Tibial artery (tissue), 4 donors: ENCODE measurements around the gene FXYD4.
A peak's percentile ranks its signal among the peaks of the same experiment; 100 is the strongest.
"Not testable (repeated sequence)": the region's sequence is repeated elsewhere in the genome, so short reads cannot be mapped to it uniquely, and the experiment has no call there.

Experiments
- DNase-seq, 2 donors: peaks; one replicate each; pipeline ENCODE4 v3.0.0-alpha.2; 2019
- H3K27ac ChIP-seq, 2 donors: fragments of 200-600 bp; sonication (generic) in 1 of 2; 1 replicate in 1 of 2; 2 replicates in 1 of 2; pipeline ENCODE4 v1.5.1; 2018 to 2019; ENCODE audit warnings: mild to moderate bottlenecking in 1 of 2
- H3K27me3 ChIP-seq, 2 donors: fragments of 200-600 bp; sonication (generic) in 1 of 2; one replicate each; pipeline versions ENCODE4 v1.5.1 to v1.6.0; 2016 to 2019
- H3K36me3 ChIP-seq, 3 donors: fragments of 200-600 bp; sonication (generic) in 2 of 3; one replicate each; pipeline ENCODE4 v1.5.1; 2016 to 2019; ENCODE audit warnings: mild to moderate bottlenecking in 2 of 3
- H3K4me1 ChIP-seq, 4 donors: fragments of 200-600 bp; sonication (generic) in 2 of 4; 1 replicate in 3 of 4; 2 replicates in 1 of 4; pipeline ENCODE4 v1.5.1; 2016 to 2019
- H3K4me3 ChIP-seq, 2 donors: fragments of 200-600 bp; sonication (generic) in 1 of 2; 1 replicate in 1 of 2; 2 replicates in 1 of 2; pipeline ENCODE4 v1.5.1; 2018 to 2019; ENCODE audit warnings: mild to moderate bottlenecking in 2 of 2
- H3K9me3 ChIP-seq, 3 donors: fragments of 200-600 bp; sonication (generic) in 1 of 3; one replicate each; pipeline ENCODE4 v1.5.1; 2016 to 2019
- intact Hi-C: fragments of 100-400 bp; cut with DNase I; formaldehyde crosslinking; loops from one replicate; pipeline ENCODE4 v1.15.0; 2023; ENCODE audit warnings: low total_unique reads
- TF ChIP-seq, protein P1 (sequence below), 2 experiments: fragments of 200-600 bp in 1 of 2; fragments of 450-650 bp in 1 of 2; IDR thresholded peaks; one replicate each; pipeline ENCODE4 v1.5.1; 2017 to 2019; ENCODE audit warnings: antibody characterized with exemption in 2 of 2, mild to moderate bottlenecking in 1 of 2, moderate library complexity in 1 of 2

The FXYD4 gene

DNA sequence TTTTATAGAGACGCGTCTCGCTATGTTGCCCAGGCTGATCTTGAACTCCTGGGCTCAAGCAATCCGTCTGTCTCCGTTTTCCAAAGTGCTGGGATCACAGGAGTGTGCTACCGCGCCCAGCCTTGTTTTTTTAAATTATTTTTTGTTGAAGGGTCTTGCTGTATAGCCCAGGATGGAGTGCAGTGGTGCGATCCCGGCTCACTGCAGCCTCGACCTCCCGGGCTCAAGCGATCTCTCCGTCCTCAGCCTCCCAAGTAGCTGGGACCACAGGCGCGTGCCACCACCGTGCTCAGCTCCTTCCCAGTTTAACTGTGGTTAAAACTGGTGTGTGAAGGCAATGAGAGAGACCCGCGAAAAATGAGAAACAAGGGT, 48.5 kb downstream of the FXYD4 start:
- no peaks in the 10 kb centered on the region for H3K9me3 ChIP-seq
- H3K27me3 ChIP-seq = no peaks in the 10 kb centered on the region
- TF ChIP-seq, protein P1, sequence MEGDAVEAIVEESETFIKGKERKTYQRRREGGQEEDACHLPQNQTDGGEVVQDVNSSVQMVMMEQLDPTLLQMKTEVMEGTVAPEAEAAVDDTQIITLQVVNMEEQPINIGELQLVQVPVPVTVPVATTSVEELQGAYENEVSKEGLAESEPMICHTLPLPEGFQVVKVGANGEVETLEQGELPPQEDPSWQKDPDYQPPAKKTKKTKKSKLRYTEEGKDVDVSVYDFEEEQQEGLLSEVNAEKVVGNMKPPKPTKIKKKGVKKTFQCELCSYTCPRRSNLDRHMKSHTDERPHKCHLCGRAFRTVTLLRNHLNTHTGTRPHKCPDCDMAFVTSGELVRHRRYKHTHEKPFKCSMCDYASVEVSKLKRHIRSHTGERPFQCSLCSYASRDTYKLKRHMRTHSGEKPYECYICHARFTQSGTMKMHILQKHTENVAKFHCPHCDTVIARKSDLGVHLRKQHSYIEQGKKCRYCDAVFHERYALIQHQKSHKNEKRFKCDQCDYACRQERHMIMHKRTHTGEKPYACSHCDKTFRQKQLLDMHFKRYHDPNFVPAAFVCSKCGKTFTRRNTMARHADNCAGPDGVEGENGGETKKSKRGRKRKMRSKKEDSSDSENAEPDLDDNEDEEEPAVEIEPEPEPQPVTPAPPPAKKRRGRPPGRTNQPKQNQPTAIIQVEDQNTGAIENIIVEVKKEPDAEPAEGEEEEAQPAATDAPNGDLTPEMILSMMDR (IDR thresholded peaks at IDR 0.05) = no peak
- H3K4me1 ChIP-seq = peaks cover 0 to 15% (median 5%) of the 10 kb centered on the region in 4 donors
- DNase-seq = no peak
- H3K27ac ChIP-seq = peak overlapping the region; percentile 97 to 98
- H3K4me3 ChIP-seq = peak overlapping the region; percentile 66 to 86
- no peaks in the 10 kb centered on the region for H3K36me3 ChIP-seq
- intact Hi-C loops = no loop called here

DNA sequence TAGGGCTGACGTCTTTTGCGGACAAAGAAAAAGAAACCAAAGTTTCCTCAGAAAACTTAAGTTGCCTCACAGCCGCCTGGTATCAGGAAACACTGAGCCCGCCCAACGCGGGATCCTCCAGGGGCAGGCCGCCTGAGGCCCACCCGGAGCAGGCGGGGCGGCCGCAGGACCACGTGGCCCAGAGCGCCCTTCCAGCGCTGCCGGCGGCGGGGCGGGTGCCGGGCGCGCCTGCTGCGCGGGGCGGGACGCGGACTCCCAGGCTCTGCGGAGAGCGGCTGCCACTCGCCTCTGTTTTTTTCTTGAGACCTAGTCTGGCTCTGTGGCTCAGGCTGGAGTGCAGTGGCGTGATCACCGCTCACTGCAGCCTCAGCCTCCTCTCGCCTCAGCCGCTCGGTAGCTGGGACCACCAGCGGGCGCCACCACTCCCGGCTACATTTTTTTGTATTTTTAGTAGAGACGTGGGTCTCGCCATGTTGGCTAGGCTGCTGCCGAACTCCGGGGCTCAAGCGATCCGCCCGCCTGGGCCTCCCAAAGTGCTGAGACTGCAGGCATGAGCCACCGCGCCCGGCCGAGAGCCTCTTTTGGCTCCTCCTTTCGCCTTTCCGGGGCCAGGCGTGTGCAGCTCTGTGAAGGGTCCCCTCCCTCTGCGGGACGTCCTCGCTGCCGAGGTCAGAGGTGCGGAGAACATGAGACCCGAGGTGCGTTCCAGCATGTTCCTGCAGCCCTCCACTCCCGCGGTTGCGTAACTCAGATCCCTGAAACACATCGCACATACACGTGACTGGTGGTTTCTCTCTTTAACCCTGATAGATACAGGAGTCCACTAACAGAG, 49.1 kb downstream of the FXYD4 start:
- H3K4me1 ChIP-seq = peaks cover 0 to 15% (median 5%) of the 10 kb centered on the region in 4 donors
- DNase-seq = peak; percentile 92 to 94
- TF ChIP-seq, protein P1 (IDR thresholded peaks at IDR 0.05) = no peak
- H3K4me3 ChIP-seq = peak overlapping the region; percentile 66 to 86
- intact Hi-C loops = no loop called here
- no peaks in the 10 kb centered on the region for H3K9me3 ChIP-seq
- no peaks in the 10 kb centered on the region for H3K27me3 ChIP-seq
- H3K36me3 ChIP-seq = no peaks in the 10 kb centered on the region
- peak overlapping the region; percentile 97 to 98 for H3K27ac ChIP-seq

DNA sequence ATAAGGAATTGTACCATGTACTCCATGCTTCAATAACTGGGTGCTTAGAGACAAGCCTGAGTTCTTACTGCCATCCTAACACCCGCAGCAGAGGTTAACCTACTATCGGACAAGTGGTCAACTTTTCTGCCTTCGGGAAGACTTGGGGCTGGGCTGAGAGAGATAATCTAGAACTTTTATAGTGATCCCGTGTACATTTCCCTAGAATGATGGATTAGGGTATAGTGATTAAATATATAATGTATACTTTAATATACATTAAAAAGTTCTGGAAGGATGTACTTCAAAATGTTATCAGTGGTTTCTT, 49.7 kb downstream of the FXYD4 start:
- Histone ChIP-seq H3K27ac (peak overlapping the region; percentile 97 to 98), H3K4me1 (peaks cover 0 to 15% (median 5%) of the 10 kb centered on the region in 4 donors), H3K9me3 (no peaks in the 10 kb centered on the region), H3K27me3 (no peaks in the 10 kb centered on the region), H3K36me3 (no peaks in the 10 kb centered on the region), H3K4me3 (peak overlapping the region; percentile 66 to 86)
- TF ChIP-seq, protein P1 (IDR thresholded peaks at IDR 0.05) = no peak
- intact Hi-C loops = no loop called here
- no peak for DNase-seq

DNA sequence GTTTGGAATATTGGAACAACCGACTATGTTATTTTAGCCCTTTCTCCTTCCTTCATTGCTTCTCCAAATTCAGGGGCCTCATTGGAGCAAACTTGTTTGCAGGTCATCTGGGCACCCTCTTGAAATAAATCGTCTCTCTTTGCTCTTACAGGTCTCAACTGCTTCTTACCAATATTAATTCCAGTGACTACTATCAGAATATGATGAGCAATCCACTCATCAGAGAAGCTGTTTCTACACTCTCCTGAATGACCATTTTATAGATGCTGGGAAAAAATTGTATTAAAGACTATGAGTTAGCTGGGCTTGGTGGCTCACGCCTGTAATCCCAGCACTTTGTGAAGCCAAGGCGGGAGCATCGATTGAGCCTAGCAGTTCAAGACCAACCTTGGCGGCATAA, 50.1 kb downstream of the FXYD4 start:
- no peak for DNase-seq
- Histone ChIP-seq H3K4me1 (peaks cover 0 to 15% (median 5%) of the 10 kb centered on the region in 4 donors), H3K27ac (peak overlapping the region; percentile 97 to 98), H3K27me3 (no peaks in the 10 kb centered on the region), H3K36me3 (no peaks in the 10 kb centered on the region), H3K9me3 (no peaks in the 10 kb centered on the region), H3K4me3 (peak overlapping the region; percentile 66 to 86)
- TF ChIP-seq, protein P1 (IDR thresholded peaks at IDR 0.05) = no peak
- intact Hi-C loops = no loop called here

DNA sequence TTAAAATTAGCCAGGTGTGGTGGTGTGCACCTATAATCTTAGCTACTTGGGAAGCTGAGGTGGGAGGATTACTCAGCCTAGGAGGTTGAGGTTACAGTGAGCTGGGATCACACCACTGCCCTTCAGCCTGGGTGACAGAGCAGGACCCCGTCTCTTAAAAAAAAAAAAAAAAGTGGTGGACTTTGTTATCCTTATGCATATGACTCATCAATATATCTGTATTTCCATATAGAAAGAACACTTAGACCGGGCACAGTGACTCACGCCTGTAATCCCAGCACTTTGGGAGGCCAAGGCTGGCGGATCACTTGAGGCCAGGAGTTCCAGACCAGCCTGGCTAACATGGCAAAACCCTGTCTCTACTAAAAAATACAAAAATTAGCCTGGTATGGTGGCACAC, 50.5 kb downstream of the FXYD4 start:
- Histone ChIP-seq H3K4me1 (peaks cover 0 to 15% (median 5%) of the 10 kb centered on the region in 4 donors), H3K27ac (peak overlapping the region; percentile 97 to 98)
- H3K9me3 ChIP-seq, H3K36me3 ChIP-seq, DNase-seq, intact Hi-C loops, H3K4me3 ChIP-seq, H3K27me3 ChIP-seq: not testable (repeated sequence)

DNA sequence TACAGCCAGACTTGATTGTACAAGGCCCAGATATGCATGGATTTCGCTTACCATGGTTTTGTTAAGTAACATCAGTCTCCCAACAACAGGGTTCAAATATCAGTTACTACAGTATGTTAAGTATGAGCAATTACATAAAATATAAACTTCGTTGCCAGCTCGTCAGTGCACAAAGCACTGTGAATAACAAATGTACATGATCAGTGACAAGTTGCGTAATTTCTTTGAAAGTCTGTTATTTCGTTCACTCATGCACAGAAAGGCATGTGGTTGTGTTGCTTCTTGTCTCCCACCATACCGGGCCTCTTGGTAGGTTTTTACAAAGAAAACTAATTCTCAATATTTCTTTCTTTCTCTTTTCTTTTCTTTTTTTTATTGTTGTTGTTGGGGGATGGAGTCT, 53.0 kb downstream of the FXYD4 start:
- no peaks in the 10 kb centered on the region for H3K9me3 ChIP-seq
- no peak overlapping the region for H3K4me3 ChIP-seq
- H3K36me3 ChIP-seq = no peaks in the 10 kb centered on the region
- intact Hi-C loops = no loop called here
- TF ChIP-seq, protein P1 (IDR thresholded peaks at IDR 0.05) = no peak
- peaks cover 0 to 15% (median 5%) of the 10 kb centered on the region in 4 donors for H3K4me1 ChIP-seq
- no peak overlapping the region for H3K27ac ChIP-seq
- H3K27me3 ChIP-seq = no peaks in the 10 kb centered on the region
- DNase-seq = no peak
